ENCODE results near the gene ESYT2. TPM values are rescaled to one million over a fixed set of nuclear protein-coding genes. Genes with fewer than 3 reads are reported as not detected.

Gene ESYT2
- total RNA-seq, 1 experiment from 2014 or later: 39.0 TPM

DNA sequence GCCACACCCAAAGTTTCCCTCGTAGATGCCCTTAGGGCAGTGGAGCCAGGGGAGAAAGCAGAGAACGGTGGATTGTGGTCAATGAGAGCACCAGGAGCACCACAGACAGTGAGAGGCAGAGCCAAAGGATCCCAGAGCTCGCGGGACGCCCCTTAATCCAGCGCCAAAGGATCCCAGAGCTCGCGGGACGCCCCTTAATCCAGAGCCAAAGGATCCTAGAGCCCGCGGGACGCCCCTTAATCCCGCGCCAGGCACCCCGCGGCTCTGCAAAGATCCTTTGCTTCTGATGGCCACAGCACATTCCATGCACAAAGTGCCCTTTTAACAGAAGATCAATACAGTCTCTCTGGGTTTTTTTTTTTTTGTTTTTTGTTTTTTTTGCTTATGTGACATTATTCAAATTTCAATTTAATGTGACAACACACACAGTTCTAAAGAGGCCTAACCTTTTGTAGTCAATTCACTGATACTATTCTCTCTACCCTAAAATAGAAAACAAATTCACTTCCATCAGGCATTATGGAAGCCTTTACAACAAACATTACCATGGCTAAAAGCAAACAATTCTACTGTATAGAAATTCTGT is 71.8 kb downstream of the ESYT2 start:
- Histone ChIP-seq H4K5ac (ENCODE audit: insufficient read length, low read depth, low read length) (no peak overlapping the region), H2BK120ac (ENCODE audit: low read depth, low read length, poor library complexity, severe bottlenecking) (no peak overlapping the region), H3K4ac (ENCODE audit: low read depth, low read length) (no peak overlapping the region), H3K4me2 (ENCODE audit: insufficient read depth, insufficient read length, low read length) (no peak overlapping the region), H3K27ac (ENCODE audit: insufficient read length, low read depth, low read length) (no peak overlapping the region), H3K56ac (ENCODE audit: insufficient read length, low read depth, low read length) (no peak overlapping the region), H3T11ph (ENCODE audit: low read length) (no peak overlapping the region), H3K18ac (ENCODE audit: insufficient read length, low read depth, low read length) (no peak overlapping the region), H2BK20ac (ENCODE audit: low read depth, low read length, poor library complexity, severe bottlenecking) (no peak overlapping the region), H3K27me3 (ENCODE audit: insufficient read depth, low read length) (no peaks in the 10 kb centered on the region), H4K20me1 (ENCODE audit: control insufficient read depth, insufficient read depth, insufficient read length) (no peaks in the 10 kb centered on the region), H2AFZ (ENCODE audit: low read length) (no peak overlapping the region), H3K14ac (ENCODE audit: insufficient read depth, low read length) (no peak overlapping the region), H3K9ac (ENCODE audit: extremely low read depth, insufficient read length, low read length) (no peak overlapping the region), H3K9me3 (ENCODE audit: control insufficient read depth, low read depth, low read length) (no peaks in the 10 kb centered on the region), H4K91ac (ENCODE audit: insufficient read length, low read depth, low read length) (no peak overlapping the region), H2AK5ac (ENCODE audit: insufficient read length, low read length) (no peak overlapping the region), H2BK12ac (ENCODE audit: insufficient read length, low read depth, low read length) (no peak overlapping the region), H2BK5ac (ENCODE audit: insufficient read length, low read length) (no peak overlapping the region), H4K8ac (replicated peaks; ENCODE audit: insufficient read length, low read depth, low read length) (no peak overlapping the region), H3K23ac (ENCODE audit: insufficient read length, low read depth, low read length) (no peak overlapping the region), H2BK15ac (ENCODE audit: low read depth, low read length) (no peak overlapping the region), H3K79me2 (ENCODE audit: insufficient read depth, low read length) (no peaks in the 10 kb centered on the region), H3K23me2 (ENCODE audit: insufficient read length, low read depth, low read length, poor library complexity, severe bottlenecking) (no peaks in the 10 kb centered on the region), H3K79me1 (ENCODE audit: insufficient read depth, low read depth, low read length, poor library complexity, severe bottlenecking) (no peaks in the 10 kb centered on the region), H3K4me1 (ENCODE audit: insufficient read depth, low read length) (no peaks in the 10 kb centered on the region)
- H3K4me3 Mint-ChIP-seq: no peak overlapping the region
- TF ChIP-seq, protein P1, sequence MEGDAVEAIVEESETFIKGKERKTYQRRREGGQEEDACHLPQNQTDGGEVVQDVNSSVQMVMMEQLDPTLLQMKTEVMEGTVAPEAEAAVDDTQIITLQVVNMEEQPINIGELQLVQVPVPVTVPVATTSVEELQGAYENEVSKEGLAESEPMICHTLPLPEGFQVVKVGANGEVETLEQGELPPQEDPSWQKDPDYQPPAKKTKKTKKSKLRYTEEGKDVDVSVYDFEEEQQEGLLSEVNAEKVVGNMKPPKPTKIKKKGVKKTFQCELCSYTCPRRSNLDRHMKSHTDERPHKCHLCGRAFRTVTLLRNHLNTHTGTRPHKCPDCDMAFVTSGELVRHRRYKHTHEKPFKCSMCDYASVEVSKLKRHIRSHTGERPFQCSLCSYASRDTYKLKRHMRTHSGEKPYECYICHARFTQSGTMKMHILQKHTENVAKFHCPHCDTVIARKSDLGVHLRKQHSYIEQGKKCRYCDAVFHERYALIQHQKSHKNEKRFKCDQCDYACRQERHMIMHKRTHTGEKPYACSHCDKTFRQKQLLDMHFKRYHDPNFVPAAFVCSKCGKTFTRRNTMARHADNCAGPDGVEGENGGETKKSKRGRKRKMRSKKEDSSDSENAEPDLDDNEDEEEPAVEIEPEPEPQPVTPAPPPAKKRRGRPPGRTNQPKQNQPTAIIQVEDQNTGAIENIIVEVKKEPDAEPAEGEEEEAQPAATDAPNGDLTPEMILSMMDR (conservative IDR thresholded peaks at IDR 0.05): no peak
- WGBS (ENCODE audit: extremely low coverage, insufficient read length, low lambda C conversion rate): no CpG with 5 or more reads among the region's 16 CpGs
- H3K27ac Mint-ChIP-seq: peak overlapping the region in 2 of 3 experiments; percentile 59 to 77; a peak in 3 of 7 replicates
- H3K36me3 Mint-ChIP-seq (ENCODE audit: insufficient read depth in 1 of 3, low read depth in 3 of 3): peaks cover 4 to 66% (median 45%) of the 10 kb centered on the region in 3 experiments; a peak in 6 of 7 replicates
- no peaks in the 10 kb centered on the region for H3K9me3 Mint-ChIP-seq
- H3K4me1 Mint-ChIP-seq: peaks cover 4% of the 10 kb centered on the region in 2 experiments; a peak in 3 of 4 replicates
- H3K27me3 Mint-ChIP-seq (ENCODE audit: low read depth): no peaks in the 10 kb centered on the region
- no peak for DNase-seq
